DMS114 treated with DMSO at 0.1 percent for 48 hours (cell line): Measurements from ENCODE around the gene NKAIN2.

Experiments
- DNase-seq: peaks from one replicate; lab custom pipeline; 2025; ENCODE audit not compliant: unreplicated experiment; lab: John Stamatoyannopoulos, UW

Gene NKAIN2

GRCh38 chr6:124022641-124023040 lies 219.0 kb downstream of the NKAIN2 start:
- no peak for DNase-seq

DNA sequence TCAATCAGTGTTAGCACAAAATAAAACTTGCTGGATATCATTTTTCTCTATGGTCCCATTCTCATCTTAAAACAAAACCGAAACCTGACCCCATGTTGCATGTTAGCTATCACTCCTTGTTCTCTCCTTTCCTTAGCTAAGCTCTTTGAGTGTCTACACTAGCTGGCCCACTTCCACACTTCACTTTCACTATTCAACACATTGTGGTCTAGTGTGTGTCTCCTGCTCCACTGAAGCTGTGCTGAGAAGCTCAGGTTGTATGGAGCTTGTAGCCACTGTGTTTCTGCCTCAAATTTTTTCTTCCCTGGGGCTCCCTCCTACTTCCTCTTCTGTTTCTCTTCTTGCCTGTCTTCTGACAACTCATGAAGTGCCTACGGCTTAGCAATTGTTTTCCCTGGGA lies 223.0 kb downstream of the NKAIN2 start:
- no peak for DNase-seq

GRCh38 chr6:124027392-124027791 lies 223.7 kb downstream of the NKAIN2 start:
- DNase-seq, result no peak

- DNase-seq, result no peak
These were observed 224.5 kb downstream of the NKAIN2 start for GRCh38 chr6:124028117-124028516.

- no peak for DNase-seq
These were observed 225.9 kb downstream of the NKAIN2 start for GRCh38 chr6:124029567-124029966.

- no peak for DNase-seq
These were observed 229.8 kb downstream of the NKAIN2 start for GRCh38 chr6:124033501-124033900.

GRCh38 chr6:124036384-124036783 lies 232.7 kb downstream of the NKAIN2 start:
- no peak for DNase-seq

- DNase-seq, result no peak
These were observed 237.0 kb downstream of the NKAIN2 start for GRCh38 chr6:124040655-124041054.

DNA sequence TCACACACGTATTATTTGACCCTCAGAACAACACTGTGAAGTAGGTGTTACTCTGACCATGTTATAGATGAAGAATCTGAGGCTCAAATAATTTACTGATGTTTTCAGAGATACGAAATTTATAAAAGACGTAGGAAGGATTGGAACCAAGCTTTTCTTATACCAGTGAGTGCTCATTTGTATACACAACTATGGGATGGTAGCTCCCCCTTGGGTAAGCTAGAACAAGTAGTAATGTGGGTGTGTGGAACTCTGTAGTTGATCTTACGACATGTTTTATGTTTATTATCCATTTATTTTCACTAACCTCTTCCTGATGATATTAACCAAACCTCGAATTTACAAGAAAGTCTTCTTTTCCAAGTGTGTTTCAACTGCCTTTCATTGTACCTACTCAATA lies 248.5 kb downstream of the NKAIN2 start:
- no peak for DNase-seq

DNA sequence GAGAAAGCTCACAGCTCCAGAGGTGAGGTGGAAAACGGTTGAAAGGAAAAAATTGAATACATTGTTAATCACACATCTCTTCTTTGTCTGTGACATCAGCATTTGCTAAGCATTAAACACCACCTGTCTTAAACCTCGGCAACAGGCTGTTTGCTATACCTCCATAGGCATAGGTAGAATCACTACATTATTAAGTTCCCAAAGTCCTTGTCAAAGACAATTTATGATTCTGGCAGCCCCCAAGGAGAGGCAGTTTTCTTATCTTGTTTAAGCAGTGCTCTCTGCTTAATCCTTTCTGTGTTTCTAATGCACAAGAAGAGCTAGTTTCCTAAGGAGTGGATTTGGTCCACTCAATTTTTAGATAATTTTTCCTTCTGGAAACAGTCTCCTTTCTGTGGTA lies 249.7 kb downstream of the NKAIN2 start:
- no peak for DNase-seq

- no peak for DNase-seq
These were observed 250.4 kb downstream of the NKAIN2 start for GRCh38 chr6:124054034-124054433.

GRCh38 chr6:124055395-124055794 lies 251.7 kb downstream of the NKAIN2 start:
- DNase-seq, result no peak

- no peak for DNase-seq
These were observed 252.3 kb downstream of the NKAIN2 start for GRCh38 chr6:124055963-124056362.

DNA sequence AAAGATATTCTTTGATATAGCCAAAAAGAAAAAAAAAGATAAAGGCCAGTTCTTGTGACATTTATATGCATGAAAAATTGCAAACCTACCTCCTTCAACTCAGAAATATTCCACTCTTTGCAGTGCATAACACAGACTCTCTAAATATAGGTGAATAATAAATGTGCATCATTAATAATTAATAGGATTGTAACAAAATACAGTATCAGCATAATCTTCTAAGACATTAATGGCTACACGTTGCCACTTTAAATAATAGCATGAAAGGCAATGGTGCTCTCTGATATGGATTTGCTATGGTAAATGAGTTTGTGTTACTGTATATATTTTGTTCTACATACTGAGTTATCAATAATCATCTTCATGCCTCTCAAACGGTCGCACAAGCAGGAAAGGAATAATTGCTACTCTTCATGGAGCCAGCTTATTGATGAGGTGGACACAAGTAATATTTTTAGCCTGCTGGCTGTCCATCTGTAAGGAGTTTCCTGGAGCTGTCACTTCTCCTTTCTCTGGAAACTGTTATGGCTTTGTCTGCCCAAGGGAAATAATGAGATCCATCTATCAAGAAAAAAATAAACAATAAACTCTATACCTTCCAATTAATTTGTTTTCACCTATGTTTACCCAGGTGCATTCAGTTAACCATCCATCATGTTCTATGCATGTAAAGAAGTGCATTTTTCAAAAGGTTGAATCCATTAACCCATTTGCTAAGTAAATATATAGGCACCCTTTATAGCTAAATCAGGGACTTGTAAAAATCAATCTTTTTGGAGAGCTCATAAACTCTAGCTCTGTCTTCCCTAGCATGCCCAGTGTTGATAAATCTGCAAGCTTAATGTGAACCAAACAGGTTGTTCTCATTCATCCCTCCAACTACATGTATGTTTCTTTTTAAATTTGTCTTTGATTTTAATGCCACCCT lies 253.0 kb downstream of the NKAIN2 start:
- DNase-seq, result no peak

- no peak for DNase-seq
These were observed 253.8 kb downstream of the NKAIN2 start for GRCh38 chr6:124057461-124057860.

DNA sequence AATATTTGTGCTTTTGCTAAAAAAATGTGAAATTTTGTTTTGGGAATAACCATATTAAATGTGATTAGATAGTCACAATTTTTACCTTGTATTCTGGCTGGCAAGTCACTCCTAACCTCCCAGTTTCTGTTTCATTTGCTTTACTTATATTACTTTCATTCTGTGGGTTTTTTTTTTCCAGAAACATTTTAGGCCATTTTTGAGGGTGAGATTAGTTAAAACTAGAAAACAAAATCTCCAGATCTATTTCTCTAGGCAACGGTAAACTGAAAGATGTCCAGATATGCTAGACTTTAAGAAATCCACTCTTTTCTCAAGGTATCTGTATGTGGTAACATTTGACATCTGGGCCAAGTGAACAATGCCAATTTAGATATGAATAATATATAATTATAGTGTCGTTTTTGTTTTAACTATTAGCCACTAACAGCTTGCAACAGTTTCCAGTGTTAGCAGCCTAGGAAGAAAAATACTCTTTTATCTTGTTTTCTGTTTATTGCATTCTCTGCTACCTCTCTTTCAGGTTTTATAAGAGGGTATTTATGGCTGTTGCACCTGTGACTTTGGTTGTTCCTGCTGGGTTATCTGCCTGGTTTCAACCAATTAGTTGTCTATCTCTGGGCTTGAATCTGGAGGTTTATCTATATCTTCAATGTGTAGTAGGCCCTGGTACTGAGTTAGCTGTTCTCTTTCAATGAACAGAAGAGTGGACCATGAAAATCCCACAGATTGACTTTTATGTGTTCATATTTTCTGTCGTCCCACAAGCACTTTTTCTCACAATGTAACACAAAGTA lies 260.9 kb downstream of the NKAIN2 start:
- no peak for DNase-seq

DNA sequence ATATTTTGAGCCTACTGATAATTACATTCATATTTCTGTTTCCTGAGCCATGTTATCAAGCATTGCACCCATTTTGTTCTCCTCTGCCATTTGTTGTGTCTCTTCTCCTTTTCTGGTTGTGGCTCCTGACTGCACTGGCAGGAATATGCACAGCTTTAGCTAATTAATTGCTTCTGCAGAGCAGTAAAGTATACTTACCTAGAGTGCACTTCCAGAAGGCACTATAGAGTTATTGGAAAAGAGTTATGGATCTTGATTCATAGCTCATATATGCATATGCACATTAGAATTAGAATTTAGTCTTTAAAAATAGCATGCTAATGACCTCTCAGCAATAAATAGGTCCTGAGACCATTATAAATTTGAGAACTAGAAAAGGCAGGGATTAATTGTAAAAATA lies 262.6 kb downstream of the NKAIN2 start:
- no peak for DNase-seq

- no peak for DNase-seq
These were observed 263.4 kb downstream of the NKAIN2 start for GRCh38 chr6:124066946-124067552.

DNA sequence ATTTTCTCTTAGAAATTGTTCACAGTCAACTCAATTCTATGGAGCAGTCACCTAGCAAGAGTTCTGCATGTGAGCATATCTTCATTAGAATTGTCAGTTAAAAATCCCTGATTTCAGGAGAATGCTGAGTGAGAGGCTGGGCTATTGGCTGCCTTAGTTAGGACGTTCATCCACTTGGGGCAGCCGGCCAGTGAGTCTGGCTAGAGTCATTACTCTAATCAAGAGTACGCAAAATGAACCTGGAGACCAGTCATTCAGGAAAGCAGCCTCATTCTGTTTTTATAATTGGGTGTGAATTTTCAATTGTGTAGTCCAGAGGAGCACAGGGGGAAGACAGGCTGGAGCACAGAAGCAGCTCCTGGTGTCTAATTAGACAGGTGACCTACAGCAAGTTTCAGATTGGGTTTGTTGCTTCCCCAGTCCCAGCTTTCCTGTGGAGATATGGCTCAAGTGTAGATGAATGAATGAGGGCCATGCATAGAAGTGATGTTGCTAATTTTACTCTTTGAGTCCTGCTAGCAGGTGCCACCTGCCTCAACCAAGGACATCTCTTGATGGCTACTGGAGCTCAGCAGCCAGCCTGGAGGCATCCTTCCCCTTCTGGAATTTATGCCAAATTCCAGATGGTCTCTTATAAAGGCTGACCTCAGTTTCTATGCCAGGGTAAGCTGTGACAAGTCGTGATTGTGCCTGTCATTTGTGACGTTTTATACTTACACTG lies 265.7 kb downstream of the NKAIN2 start:
- DNase-seq, result no peak

- no peak for DNase-seq
These were observed 269.4 kb downstream of the NKAIN2 start for GRCh38 chr6:124073021-124073420.
